Ammon's horn (tissue), 1 donor: ENCODE data around the gene SELENOI.
"Not testable (repeated sequence)": the region's sequence is repeated elsewhere in the genome, so short reads cannot be mapped to it uniquely, and the experiment has no call there.

Experiments
- DNase-seq: peaks from one replicate; pipeline ENCODE4 v3.0.0-alpha.2; 2016; ENCODE audit warnings: low spot score

SELENOI gene

GRCh38 chr2:26345545-26346453 lies at the start of gene SELENOI:
Gene SELENOI, plus strand, starts transcription at chr2:26346143. Its CDS starts 90 bp downstream, at chr2:26346233.
- peak; percentile 100 for DNase-seq

- DNase-seq = no peak
Observed at GRCh38 chr2:26297061-26297460, 48.9 kb upstream of the SELENOI start.

- no peak for DNase-seq
Observed at GRCh38 chr2:26298286-26298637, 47.7 kb upstream of the SELENOI start.

DNA sequence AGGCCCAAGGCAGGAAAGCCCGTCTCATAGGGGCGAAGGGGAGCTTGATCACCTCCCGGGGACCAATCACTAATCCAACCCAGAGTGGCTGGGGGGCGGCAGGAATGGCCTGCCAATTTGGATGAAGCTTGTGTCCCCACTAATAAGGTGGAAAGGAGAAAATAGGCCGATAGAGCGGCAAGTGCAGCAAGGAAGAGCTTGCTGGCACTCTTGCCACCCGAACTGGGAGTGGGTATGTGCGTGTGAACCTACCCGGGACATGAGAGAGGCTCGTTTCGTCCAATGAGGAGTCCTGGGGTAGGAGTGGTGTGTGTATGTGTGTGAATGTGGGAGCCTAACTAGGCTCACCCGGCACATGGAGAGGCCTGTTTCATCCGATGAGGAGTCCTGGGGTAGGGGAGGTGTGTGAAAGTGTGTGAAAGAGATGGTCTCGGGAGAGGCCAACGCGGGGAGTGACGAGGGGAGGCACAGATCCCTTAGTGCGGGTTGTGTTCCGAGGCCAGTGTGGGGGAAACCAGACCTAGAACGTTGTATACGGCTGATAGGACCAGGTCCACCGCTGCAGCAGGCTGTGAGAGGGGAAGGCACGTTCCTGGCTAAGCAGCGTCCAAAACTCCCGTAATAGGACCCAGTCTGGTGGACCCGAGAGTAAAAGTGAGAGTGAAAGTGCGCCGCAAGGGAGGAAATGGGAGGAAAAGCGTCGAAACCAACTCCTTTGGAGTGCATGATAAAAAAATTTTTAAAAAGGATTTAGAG lies 47.1 kb upstream of the SELENOI start:
- peak; percentile 37 for DNase-seq

DNA sequence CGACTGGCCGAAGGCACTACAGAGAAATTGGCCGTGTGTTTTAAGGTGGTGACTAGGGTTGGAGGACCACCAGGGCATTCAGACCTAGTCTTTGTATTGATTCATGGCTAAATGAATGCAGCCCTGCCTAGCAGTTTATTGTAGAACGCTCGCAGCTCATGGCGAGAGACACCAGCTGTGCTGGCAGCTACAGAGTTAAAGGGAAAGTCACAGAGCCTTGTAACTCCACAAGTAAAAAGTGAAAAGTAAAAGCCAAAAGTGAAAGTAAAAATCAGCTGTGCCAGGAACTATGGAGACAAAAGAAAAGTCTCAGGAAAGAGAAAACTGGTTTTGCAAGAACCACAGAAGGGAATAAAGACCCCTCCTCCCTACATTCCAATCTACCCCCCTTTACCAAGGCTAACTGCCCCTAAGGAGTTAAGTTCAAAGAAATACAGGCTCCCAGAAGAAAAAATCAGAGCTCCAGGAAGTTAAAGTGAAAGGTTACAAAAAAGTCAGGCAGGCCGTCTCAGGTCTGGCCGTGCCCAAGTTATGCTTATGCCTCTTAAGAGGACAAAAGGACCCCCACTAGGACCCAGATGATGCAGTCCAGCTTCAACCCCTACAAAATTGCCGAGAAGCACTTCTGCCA lies 46.4 kb upstream of the SELENOI start:
- DNase-seq = no peak

DNA sequence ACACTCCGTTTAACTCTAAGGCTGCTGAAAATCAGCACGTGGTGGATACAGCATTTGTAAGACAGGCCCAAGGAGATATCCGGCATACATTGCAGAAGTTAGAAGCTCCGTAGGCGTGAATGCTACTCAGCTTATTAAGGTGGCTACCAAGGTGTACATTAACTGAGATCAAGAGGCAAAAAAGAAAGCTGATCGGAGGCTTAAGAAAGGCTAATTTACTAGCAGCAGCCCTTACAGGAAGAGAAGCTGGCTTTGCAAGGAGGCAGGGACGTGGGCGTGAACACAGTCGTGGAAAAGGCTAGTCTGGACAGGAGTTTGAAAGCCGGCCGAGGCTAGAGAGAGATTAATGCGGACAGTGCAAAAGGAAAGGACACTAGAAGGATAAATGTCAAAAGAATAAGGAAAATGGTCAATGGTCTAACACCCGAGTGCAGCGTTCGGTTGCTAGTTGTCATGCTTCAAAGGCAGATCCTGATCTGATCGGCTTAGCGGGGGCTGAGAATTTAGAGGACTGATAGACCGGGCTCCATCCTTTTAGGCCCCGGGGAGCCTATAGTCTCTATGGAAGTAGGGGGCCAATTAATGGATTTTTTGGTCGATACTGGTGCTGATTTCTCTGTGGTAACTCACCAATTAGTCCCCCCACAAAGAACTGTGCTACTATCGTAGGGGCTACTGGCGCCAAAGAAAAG lies 45.6 kb upstream of the SELENOI start:
- DNase-seq = no peak

GRCh38 chr2:26302846-26303245 lies 43.1 kb upstream of the SELENOI start:
- DNase-seq = no peak

GRCh38 chr2:26305094-26305493 lies 40.8 kb upstream of the SELENOI start:
- DNase-seq = not testable (repeated sequence)

- DNase-seq = no peak
Observed at GRCh38 chr2:26305540-26305939, 40.4 kb upstream of the SELENOI start.

GRCh38 chr2:26309921-26310320 lies 36.0 kb upstream of the SELENOI start:
- no peak for DNase-seq

DNA sequence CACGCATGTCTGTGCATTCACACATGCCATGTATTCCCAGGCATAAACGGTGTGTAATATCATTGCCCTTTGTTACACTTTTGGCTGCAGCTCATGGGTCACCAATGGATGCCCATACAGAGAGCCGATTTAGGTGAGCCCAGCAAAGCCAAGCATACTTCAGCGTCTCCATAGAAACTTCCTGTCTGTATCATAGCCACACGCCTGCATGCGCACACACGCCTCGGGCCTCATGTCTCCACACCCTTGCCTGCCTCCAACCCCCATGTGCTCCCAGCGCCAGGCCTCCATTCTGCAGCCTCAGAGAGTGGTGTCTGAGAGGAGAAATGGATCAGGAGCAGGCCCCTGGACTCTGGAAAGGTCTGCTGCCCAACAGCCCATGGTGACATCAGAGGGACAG lies 33.5 kb upstream of the SELENOI start:
- DNase-seq = no peak

- DNase-seq = no peak
Observed at GRCh38 chr2:26313446-26313845, 32.5 kb upstream of the SELENOI start.

DNA sequence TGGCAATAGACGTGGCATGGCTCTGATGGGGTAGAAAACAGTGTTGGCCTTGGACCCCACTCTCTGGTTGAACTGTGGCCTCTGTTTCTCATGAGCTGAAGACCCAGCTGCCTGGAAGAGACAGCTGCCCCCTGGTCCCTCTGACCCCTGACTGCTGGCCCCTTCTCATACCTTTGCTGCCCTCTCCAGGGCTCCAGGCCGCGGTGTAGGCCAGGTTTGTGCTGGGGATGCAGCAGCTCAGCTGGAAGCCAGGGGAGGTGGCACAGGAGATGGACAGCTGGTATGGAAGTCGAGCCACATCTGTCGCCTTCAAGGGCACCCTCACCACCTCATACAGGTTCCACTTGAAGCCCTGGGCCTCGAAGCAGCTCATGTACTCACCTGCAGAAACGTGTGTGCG lies 31.7 kb upstream of the SELENOI start:
- DNase-seq = no peak

GRCh38 chr2:26316041-26316440 lies 29.9 kb upstream of the SELENOI start:
- DNase-seq = no peak

DNA sequence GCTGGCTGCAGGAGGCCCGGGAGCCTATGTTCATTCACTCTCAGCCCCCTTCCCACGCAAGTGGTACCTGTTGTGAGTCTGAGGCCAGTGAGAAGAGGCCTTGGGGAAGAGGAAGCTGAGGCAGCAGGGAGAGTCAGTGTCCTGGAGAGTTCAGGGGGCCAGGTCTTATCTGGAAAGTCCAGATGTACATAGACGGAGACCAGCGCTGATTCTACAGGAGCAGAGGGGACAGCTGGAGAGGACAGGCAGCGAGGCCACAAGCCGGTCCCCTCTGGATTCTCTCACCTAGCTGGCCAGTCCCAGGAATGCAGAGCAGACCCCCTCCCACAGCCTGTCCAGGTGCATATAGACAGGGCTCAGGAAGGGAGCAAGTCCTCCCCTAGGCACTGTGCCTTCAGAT lies 29.1 kb upstream of the SELENOI start:
- no peak for DNase-seq

DNA sequence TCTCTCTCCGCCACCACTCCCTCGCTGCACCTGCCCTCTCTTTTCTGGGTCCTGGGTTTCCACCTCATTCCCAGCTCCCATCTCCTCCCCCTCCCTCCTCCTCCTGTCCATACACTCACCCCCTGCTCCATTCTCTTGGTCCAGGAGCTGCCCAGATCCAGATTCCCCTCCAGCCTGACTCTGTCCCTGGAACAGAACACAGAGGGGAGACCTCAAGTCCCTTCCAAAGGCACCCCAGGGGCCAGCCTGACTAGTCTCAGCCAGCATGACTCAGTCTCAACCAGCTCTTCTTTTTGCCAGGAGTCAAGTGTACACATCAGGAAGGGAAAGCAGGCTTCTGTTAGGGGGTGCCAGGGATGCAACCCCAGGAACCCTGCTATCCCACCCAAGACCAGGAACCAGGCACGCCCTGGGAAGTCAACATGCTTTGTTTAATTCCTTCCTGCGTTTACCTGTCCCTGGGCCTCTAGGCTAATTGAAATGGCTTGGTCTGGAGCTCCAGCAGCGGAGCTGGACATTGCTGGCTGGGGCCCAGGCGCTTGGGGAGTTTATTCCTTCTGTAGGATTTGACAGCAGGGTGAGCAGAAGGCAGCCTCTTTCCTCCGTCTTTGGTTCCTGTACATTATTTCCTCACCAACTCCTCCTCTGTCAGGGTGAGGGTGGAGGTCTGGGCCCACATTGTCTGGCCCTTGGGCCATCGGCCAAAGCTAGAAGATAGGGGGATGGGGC lies 28.4 kb upstream of the SELENOI start:
- DNase-seq = no peak

DNA sequence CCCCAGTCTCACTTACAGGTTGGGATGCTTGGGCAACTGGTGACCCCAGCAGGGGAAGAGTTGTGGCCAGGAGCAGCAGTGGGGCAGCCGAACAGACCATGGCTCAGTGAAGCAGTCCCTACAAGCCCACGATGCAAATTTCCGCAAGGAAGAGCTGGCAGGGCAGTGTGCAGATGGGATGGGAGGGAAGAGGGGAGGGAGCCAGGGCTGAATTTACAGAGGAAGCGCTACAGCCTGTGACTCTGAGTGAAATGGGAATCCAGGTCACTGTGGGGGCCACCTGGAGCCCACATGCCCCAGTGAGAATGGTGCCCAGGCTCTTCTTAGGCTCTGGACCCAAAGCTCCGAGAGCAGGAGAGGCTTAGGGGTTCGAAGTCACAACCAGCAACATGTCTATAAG lies 27.0 kb upstream of the SELENOI start:
- no peak for DNase-seq

DNA sequence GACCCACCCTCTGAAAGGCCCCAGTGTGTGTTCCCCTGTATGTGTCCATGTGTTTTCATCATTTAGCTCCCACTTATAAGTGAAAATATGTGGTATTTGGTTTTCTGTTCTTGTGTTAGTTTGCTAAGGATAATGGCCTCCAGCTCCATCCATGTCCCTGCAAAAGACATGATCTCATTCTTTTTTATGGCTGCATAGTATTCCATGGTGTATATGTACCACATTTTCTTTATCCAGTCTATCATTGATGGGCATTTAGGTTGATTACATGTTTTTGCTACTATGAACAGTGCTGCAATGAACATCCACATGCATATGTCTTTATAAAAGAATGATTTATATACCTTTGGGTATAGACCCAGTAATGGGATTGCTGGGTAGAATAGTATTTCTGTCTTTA lies 21.5 kb upstream of the SELENOI start:
- not testable (repeated sequence) for DNase-seq

GRCh38 chr2:26324903-26325302 lies 21.0 kb upstream of the SELENOI start:
- no peak for DNase-seq

GRCh38 chr2:26325851-26326250 lies 20.1 kb upstream of the SELENOI start:
- no peak for DNase-seq

- DNase-seq = no peak
Observed at GRCh38 chr2:26326514-26326913, 19.4 kb upstream of the SELENOI start.
